Upper lobe of left lung (tissue), 4 donors: ENCODE results near the gene SLC35D3.

Experiments
- CTCF ChIP-seq, 6 experiments: fragments of 450-650 bp in 4 of 6; fragments of 200-600 bp in 2 of 6; sonication (generic) in 2 of 6; IDR thresholded peaks; one replicate each; pipeline ENCODE4 v1.5.1; 2016 to 2019; ENCODE audit warnings: antibody characterized with exemption in 6 of 6
- EP300 ChIP-seq, 4 donors: sonication (generic); formaldehyde crosslinking; IDR thresholded peaks; one replicate each; pipeline ENCODE4 v1.5.1; 2017; ENCODE audit warnings: antibody characterized with exemption in 4 of 4, control low read depth in 2 of 4
- POLR2A ChIP-seq, 4 donors: fragments of 450-650 bp; IDR thresholded peaks; one replicate each; pipeline ENCODE4 v1.5.1; 2016 to 2017; ENCODE audit warnings: antibody characterized with exemption in 4 of 4, mild to moderate bottlenecking in 2 of 4
- POLR2AphosphoS5 ChIP-seq, 2 donors: sonication (generic); formaldehyde crosslinking; IDR thresholded peaks; one replicate each; pipeline ENCODE4 v1.5.1; 2017; ENCODE audit warnings: antibody characterized with exemption in 2 of 2

GRCh38 chr6:136927292-136927691, 5.2 kb downstream of the SLC35D3 start:
- TF ChIP-seq POLR2A (IDR thresholded peaks at IDR 0.05) (no peak), CTCF (IDR thresholded peaks at IDR 0.05) (no peak), EP300 (IDR thresholded peaks at IDR 0.05) (no peak), POLR2AphosphoS5 (IDR thresholded peaks at IDR 0.05) (no peak)
